ENCODE results near the gene CDK4. TPM values are rescaled to one million over a fixed set of nuclear protein-coding genes. Genes with fewer than 3 reads are reported as not detected.
"Not testable (repeated sequence)": the region's sequence is repeated elsewhere in the genome, so short reads cannot be mapped to it uniquely, and the experiment has no call there.

Gene CDK4
- total and polyA plus RNA-seq, 9 donors, result 92.1 to 192 (median 168) TPM

DNA sequence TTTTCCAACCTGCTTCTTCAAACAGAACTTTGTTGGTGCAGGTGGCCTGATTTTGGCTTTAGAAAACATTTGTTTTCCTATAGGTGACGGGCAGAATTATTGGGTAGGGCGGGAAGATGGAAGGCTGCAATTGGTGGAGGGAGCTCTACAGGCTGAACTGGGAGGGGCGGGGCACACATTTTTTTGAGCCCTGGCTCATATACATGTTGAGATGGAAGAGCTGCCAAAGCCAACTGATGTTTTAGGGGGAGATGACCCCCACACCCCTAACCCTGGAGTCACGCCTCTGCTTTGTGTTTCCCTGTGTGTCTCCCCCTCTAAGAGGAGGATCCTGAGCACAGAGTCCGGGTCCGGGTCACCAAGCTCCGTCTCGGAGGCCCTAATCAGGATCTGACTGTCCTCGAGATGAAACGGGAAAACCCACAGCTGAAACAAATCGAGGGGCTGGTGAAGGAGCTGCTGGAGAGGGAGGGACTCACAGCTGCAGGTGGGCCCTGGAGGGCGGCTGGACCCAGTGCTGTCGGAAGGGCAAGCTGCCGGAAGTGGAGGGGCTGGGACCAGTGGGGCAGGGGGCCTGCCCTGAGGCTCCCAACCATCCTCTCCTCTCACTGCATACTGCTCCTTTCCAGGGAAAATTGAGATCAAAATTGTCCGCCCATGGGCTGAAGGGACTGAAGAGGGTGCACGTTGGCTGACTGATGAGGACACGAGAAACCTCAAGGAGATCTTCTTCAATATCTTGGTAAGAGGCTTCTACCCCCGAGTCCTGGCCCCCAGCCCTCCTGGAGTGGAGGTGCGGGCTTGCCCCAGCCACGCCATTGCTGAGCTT, 32.1 kb downstream of the CDK4 start:
- H3K27me3 ChIP-seq (ENCODE audit: control insufficient read depth, insufficient read depth, low read length), result no peaks in the 10 kb centered on the region
- WGBS (ENCODE audit: insufficient coverage), result 98% methylated on average over 12 of the region's 20 CpGs
- H3K4me1 ChIP-seq (ENCODE audit: control insufficient read depth, insufficient read depth, low read length), result no peaks in the 10 kb centered on the region
- H3K27ac ChIP-seq (ENCODE audit: low read length), result no peak overlapping the region
- peaks cover 67% of the 10 kb centered on the region for H3K36me3 ChIP-seq (ENCODE audit: control insufficient read depth, insufficient read depth, low read length)
- no peaks in the 10 kb centered on the region for H3K9me3 ChIP-seq (replicated peaks; ENCODE audit: control insufficient read depth, low read depth, low read length)
- no peak for DNase-seq
- no peak overlapping the region for H3K4me3 ChIP-seq (ENCODE audit: low read length)

DNA sequence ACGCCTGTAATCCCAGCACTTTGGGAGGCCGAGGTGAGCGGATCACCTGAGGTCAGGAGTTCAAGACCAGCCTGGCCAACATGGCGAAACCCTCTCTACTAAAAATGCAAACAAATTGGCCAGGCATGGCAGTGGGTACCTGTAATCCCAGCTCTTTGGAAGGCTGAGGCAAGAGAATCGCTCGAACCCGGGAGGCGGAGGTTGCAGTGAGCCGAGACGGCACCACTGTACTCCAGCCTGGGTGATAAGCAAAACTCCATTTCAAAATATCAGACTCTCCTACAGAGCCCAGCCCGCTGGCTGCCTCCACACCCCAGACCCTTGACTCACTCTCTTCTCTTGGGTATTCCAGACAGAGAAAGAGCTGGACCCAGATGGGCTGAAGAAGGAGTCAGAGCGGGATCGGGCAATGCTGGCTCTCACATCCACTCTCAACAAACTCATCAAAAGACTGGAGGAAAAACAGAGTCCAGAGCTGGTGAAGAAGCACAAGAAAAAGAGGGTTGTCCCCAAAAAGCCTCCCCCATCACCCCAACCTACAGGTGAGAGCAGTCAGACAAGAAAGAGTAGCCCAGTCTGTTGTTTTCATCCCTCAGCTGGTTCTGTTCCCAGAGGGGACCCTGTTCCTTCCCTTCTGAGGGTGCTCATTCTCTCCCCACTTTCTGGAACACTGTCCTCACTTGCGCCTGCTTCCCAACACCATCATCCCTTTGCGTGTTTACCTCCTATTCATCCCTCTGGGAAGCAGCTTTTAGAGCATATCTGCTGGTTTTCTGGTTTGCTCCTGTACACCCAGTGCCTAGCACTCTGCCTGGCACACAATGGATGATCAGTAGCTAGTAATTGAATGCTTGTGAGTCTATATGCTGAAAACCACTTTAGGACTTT, 33.2 kb downstream of the CDK4 start:
- Histone ChIP-seq H3K4me3 (ENCODE audit: low read length) (no peak overlapping the region), H3K27me3 (ENCODE audit: control insufficient read depth, insufficient read depth, low read length) (no peaks in the 10 kb centered on the region), H3K4me1 (ENCODE audit: control insufficient read depth, insufficient read depth, low read length) (no peaks in the 10 kb centered on the region), H3K9me3 (replicated peaks; ENCODE audit: control insufficient read depth, low read depth, low read length) (no peaks in the 10 kb centered on the region), H3K36me3 (ENCODE audit: control insufficient read depth, insufficient read depth, low read length) (peaks cover 72% of the 10 kb centered on the region), H3K27ac (ENCODE audit: low read length) (no peak overlapping the region)
- DNase-seq, result no peak
- 94% methylated on average over 11 of the region's 15 CpGs for WGBS (ENCODE audit: insufficient coverage)

DNA sequence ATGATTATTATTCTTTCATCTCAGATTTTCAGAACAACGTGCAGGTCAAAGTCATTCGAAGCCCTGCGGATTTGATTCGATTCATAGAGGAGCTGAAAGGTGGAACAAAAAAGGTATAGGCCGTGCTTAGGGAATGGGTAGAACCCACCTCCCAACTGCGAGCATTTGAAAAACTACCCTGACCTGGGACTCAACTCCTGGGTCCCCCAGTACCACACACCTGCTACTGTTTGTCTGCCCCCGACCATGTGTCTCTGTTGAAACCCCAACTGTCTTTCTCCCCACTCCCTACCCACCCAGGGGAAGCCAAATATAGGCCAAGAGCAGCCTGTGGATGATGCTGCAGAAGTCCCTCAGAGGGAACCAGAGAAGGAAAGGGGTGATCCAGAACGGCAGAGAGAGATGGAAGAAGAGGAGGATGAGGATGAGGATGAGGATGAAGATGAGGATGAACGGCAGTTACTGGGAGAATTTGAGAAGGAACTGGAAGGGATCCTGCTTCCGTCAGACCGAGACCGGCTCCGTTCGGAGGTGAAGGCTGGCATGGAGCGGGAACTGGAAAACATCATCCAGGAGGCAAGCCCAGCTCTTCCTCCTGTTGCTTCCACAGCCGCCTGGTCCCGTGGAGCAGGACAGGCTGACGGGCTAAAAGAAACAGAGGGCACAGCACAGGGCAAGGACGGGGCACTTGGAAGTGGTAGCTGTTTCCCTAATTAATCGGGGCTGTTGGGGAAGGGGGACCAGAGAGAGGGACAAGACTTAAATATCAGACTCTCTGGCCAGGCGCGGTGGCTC, 34.1 kb downstream of the CDK4 start:
- 92% methylated on average over 19 of the region's 22 CpGs for WGBS (ENCODE audit: insufficient coverage)
- peaks cover 78% of the 10 kb centered on the region for H3K36me3 ChIP-seq (ENCODE audit: control insufficient read depth, insufficient read depth, low read length)
- H3K9me3 ChIP-seq (replicated peaks; ENCODE audit: control insufficient read depth, low read depth, low read length), result no peaks in the 10 kb centered on the region
- no peak for DNase-seq
- H3K27ac ChIP-seq (ENCODE audit: low read length), result no peak overlapping the region
- H3K4me3 ChIP-seq (ENCODE audit: low read length), result no peak overlapping the region
- H3K27me3 ChIP-seq (ENCODE audit: control insufficient read depth, insufficient read depth, low read length), result no peaks in the 10 kb centered on the region
- no peaks in the 10 kb centered on the region for H3K4me1 ChIP-seq (ENCODE audit: control insufficient read depth, insufficient read depth, low read length)

DNA sequence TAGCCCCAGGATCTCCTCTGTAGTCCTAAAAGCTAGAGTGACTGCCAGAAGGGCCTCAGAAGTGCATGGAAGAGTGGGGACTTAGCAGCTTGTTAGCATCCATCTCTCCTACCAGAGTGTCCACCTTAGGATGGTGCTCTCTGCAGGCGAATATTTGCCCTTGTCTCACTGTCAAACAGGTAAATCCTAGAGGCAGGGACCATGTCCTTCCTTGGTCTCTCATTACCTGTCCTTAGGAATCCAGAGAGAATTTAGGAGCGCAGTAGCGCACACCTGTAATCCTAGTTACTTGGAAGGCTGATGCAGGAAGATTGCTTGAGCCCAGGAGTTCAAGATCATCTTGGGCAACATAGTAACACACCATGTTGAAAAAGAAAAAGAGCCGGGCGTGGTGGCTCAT, 35.0 kb downstream of the CDK4 start:
- Histone ChIP-seq H3K36me3 (ENCODE audit: control insufficient read depth, insufficient read depth, low read length) (peaks cover 83% of the 10 kb centered on the region), H3K27me3 (ENCODE audit: control insufficient read depth, insufficient read depth, low read length) (no peaks in the 10 kb centered on the region), H3K4me3 (ENCODE audit: low read length) (no peak overlapping the region), H3K27ac (ENCODE audit: low read length) (no peak overlapping the region), H3K4me1 (ENCODE audit: control insufficient read depth, insufficient read depth, low read length) (no peaks in the 10 kb centered on the region), H3K9me3 (replicated peaks; ENCODE audit: control insufficient read depth, low read depth, low read length) (no peaks in the 10 kb centered on the region)
- 71% methylated on average over 1 of the region's 5 CpGs for WGBS (ENCODE audit: insufficient coverage)
- DNase-seq, result no peak

DNA sequence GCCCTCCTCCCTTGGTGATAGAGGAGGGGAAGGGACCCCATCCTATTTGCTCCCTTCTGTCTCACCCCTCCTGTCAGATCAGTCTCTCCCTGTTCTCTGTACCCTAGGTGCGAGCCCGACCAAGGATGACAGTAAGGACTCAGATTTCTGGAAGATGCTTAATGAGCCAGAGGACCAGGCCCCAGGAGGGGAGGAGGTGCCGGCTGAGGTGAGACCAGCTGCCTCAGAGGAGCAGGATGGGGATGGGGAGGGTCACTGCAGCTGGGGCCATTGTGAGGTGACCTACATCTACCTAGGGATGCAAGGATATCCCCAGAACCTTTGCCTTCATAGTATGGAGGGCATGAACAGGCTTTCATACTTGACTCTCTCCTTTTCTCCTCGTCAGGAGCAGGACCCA, 35.8 kb downstream of the CDK4 start:
- H3K27ac ChIP-seq (ENCODE audit: low read length), result no peak overlapping the region
- H3K9me3 ChIP-seq (replicated peaks; ENCODE audit: control insufficient read depth, low read depth, low read length), result no peaks in the 10 kb centered on the region
- H3K27me3 ChIP-seq (ENCODE audit: control insufficient read depth, insufficient read depth, low read length), result no peaks in the 10 kb centered on the region
- no peak overlapping the region for H3K4me3 ChIP-seq (ENCODE audit: low read length)
- WGBS (ENCODE audit: insufficient coverage), result 67% methylated on average over 1 of the region's 4 CpGs
- H3K4me1 ChIP-seq (ENCODE audit: control insufficient read depth, insufficient read depth, low read length), result no peaks in the 10 kb centered on the region
- H3K36me3 ChIP-seq (ENCODE audit: control insufficient read depth, insufficient read depth, low read length), result peaks cover 74% of the 10 kb centered on the region
- DNase-seq, result no peak

DNA sequence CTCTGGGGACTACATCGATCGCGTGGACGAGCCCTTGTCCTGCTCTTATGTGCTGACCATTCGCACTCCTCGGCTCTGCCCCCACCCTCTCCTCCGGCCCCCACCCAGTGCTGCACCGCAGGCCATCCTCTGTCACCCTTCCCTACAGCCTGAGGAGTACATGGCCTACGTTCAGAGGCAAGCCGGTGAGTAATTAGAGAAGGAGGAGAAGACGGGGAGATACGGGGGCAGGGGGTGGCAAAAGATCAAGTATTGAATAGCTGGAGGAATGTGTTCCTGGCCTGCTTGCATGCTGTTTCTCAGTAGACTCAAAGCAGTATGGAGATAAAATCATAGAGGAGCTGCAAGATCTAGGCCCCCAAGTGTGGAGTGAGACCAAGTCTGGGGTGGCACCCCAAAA, 36.3 kb downstream of the CDK4 start:
- no peaks in the 10 kb centered on the region for H3K27me3 ChIP-seq (ENCODE audit: control insufficient read depth, insufficient read depth, low read length)
- WGBS (ENCODE audit: insufficient coverage), result 93% methylated on average over 3 of the region's 12 CpGs
- no peaks in the 10 kb centered on the region for H3K9me3 ChIP-seq (replicated peaks; ENCODE audit: control insufficient read depth, low read depth, low read length)
- no peak overlapping the region for H3K4me3 ChIP-seq (ENCODE audit: low read length)
- DNase-seq, result no peak
- H3K36me3 ChIP-seq (ENCODE audit: control insufficient read depth, insufficient read depth, low read length), result peaks cover 71% of the 10 kb centered on the region
- H3K27ac ChIP-seq (ENCODE audit: low read length), result no peak overlapping the region
- no peaks in the 10 kb centered on the region for H3K4me1 ChIP-seq (ENCODE audit: control insufficient read depth, insufficient read depth, low read length)

DNA sequence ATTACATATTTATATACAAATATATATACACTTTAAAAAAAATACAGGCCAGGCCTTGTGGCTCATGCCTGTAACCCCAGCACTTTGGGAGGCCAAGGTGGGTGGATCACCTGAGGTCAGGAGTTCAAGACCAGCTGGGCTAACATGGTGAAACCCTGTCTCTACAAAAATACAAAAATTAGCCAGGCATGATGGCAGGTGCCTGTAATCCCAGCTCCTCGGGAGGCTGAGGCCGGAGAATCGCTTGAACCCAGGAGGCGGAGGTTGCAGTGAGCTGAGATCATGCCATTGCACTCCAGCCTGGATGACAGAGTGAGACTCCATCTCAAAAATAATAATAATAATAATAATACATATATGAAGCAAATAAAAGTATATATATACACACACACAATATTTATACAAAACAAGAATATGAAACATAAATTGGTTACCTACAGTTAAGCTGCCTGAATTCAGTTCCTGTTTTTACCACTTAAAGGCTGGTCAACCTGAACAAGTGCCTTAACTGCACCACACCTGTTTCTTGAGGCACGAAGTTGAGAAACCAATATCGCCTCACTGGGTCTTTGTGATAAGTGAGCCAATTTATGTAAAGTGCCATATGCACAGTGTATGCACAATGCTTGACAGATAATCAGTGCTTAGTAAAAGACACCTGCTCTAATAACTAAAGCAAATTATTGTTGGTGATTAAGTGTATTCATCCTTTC, 36.9 kb downstream of the CDK4 start:
- 100% methylated on average over 1 of the region's 6 CpGs for WGBS (ENCODE audit: insufficient coverage)
- not testable (repeated sequence) for H3K27me3 ChIP-seq (ENCODE audit: control insufficient read depth, insufficient read depth, low read length); H3K27ac ChIP-seq (ENCODE audit: low read length); H3K4me1 ChIP-seq (ENCODE audit: control insufficient read depth, insufficient read depth, low read length); DNase-seq; H3K4me3 ChIP-seq (ENCODE audit: low read length); H3K9me3 ChIP-seq (replicated peaks; ENCODE audit: control insufficient read depth, low read depth, low read length)
- H3K36me3 ChIP-seq (ENCODE audit: control insufficient read depth, insufficient read depth, low read length), result peaks cover 66% of the 10 kb centered on the region

DNA sequence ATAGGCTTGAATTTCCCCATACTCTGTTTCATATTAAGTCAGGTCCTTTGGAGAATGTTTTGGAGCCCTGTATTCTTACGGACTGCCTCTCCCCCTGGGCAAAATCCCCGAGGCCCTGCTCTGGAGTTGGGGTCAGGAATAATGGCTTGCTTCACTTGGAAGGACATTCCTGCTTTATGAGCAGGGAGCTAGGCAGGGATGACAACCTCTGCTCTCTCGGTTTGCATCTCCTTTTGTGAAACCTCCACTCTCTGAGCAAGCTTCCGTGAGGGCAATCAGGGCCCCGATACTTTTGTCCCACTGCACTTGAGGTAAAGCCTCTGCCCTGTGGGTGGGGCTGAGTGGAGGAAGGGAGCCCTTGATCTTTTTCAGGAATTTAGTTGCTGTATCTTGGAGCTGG, 38.9 kb downstream of the CDK4 start:
- Histone ChIP-seq H3K36me3 (ENCODE audit: control insufficient read depth, insufficient read depth, low read length) (peaks cover 48% of the 10 kb centered on the region), H3K4me3 (ENCODE audit: low read length) (no peak overlapping the region), H3K4me1 (ENCODE audit: control insufficient read depth, insufficient read depth, low read length) (no peaks in the 10 kb centered on the region), H3K27ac (ENCODE audit: low read length) (no peak overlapping the region), H3K27me3 (ENCODE audit: control insufficient read depth, insufficient read depth, low read length) (no peaks in the 10 kb centered on the region), H3K9me3 (replicated peaks; ENCODE audit: control insufficient read depth, low read depth, low read length) (no peaks in the 10 kb centered on the region)
- no peak for DNase-seq
- WGBS (ENCODE audit: insufficient coverage), result 69% methylated on average over 4 of the region's 5 CpGs

DNA sequence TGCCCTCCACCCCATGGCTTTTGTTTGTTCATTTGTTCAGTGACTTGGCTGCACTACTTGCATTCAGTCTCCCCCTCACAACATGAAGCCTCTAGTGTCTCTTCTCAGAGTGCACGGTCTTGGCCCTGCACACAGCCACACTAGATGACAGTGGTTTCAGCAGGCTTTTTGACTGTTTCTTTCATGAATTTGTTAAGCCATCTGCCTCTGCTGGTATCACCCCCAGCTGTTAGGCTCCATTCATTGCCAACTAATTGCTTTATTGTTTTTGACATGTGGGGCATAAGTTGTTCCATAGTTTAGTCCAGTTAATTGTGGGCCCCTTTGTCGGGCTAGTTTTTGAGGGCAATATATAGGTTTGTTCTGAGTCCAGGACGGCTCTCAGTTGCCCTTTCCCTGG, 39.4 kb downstream of the CDK4 start:
- 74% methylated on average over 3 of the region's 3 CpGs for WGBS (ENCODE audit: insufficient coverage)
- H3K36me3 ChIP-seq (ENCODE audit: control insufficient read depth, insufficient read depth, low read length), result peaks cover 44% of the 10 kb centered on the region

More for the DNA sequence above, 39.4 kb downstream of the CDK4 start:
- Histone ChIP-seq H3K4me1 (ENCODE audit: control insufficient read depth, insufficient read depth, low read length) (no peaks in the 10 kb centered on the region), H3K27me3 (ENCODE audit: control insufficient read depth, insufficient read depth, low read length) (no peaks in the 10 kb centered on the region), H3K4me3 (ENCODE audit: low read length) (no peak overlapping the region), H3K9me3 (replicated peaks; ENCODE audit: control insufficient read depth, low read depth, low read length) (no peaks in the 10 kb centered on the region), H3K27ac (ENCODE audit: low read length) (no peak overlapping the region)
- DNase-seq, result no peak

All from muscle of leg (tissue), 11 donors.